Body of pancreas (tissue), 4 donors: ENCODE measurements around the gene GPRASP3. TPM values are rescaled to one million over a fixed set of nuclear protein-coding genes. Genes with fewer than 3 reads are reported as not detected.

ENCODE experiments used
- ATAC-seq: fragments of 150-250 bp; one replicate; pipeline ENCODE4 v1.9.1; 2016
- DNase-seq, 4 donors: peaks; one replicate each; pipeline ENCODE4 v3.0.0-alpha.2; 2019
- H3K27ac ChIP-seq, 4 donors: fragments of 200-600 bp; sonication (generic); 1 replicate in 3 of 4; 2 replicates in 1 of 4; pipeline versions ENCODE4 v1.5.1 to v1.6.1; 2016 to 2019; ENCODE audit warnings: mild to moderate bottlenecking in 1 of 4, mixed read lengths in 1 of 4, moderate library complexity in 1 of 4
- H3K27me3 ChIP-seq, 2 donors: fragments of 200-600 bp; sonication (generic); one replicate each; pipeline ENCODE4 v1.6.0; 2016; ENCODE audit warnings: mild to moderate bottlenecking in 1 of 2
- H3K36me3 ChIP-seq, 2 donors: fragments of 200-600 bp; sonication (generic); replicated peaks in 1 of 2; 2 replicates each; pipeline ENCODE4 v1.5.1; 2016; ENCODE audit warnings: low read depth in 2 of 2; ENCODE audit not compliant: insufficient read depth in 1 of 2
- H3K4me1 ChIP-seq: fragments of 200-600 bp; sonication (generic); one replicate; pipeline ENCODE4 v1.6.0; 2016
- H3K4me3 ChIP-seq, 2 donors: fragments of 200-600 bp; sonication (generic); 1 replicate in 1 of 2; 2 replicates in 1 of 2; pipeline ENCODE4 v1.5.1; 2016 to 2019
- H3K9me3 ChIP-seq, 3 donors: fragments of 200-600 bp; sonication (generic); 1 replicate in 2 of 3; 2 replicates in 1 of 3; pipeline ENCODE4 v1.5.1; 2016
- POLR2A ChIP-seq, 3 donors: fragments of 450-650 bp; IDR thresholded peaks; one replicate each; pipeline ENCODE4 v1.6.1; 2016; ENCODE audit warnings: antibody characterized with exemption in 3 of 3, mild to moderate bottlenecking in 2 of 3
- WGBS, 2 donors: methylation state at CpG; one replicate each; pipeline ENCODE4 v1.1.5; 2017; 5-methylcytosine and 5-hydroxymethylcytosine counted together
- intact Hi-C: fragments of 100-400 bp; cut with DNase I; formaldehyde crosslinking; loops from one replicate; pipeline ENCODE4 v1.15.1; 2023
- small RNA-seq: library from RNA; depleted of rRNA; stranded (forward); fragments of <200 nt; gene quantifications from one replicate; pipeline ENCODE3, GENCODE V24; 2016
- total RNA-seq, 2 donors: library from RNA; depleted of rRNA; stranded (reverse); fragments of >200 nt; gene quantifications; one replicate each; pipeline ENCODE4 v1.1.0, GENCODE V29; 2016
- TF ChIP-seq, protein P1 (sequence below), 7 experiments: fragments of 450-650 bp in 4 of 7; fragments of 200-600 bp in 3 of 7; sonication (generic) in 3 of 7; IDR thresholded peaks; one replicate each; pipeline ENCODE4 v1.5.1; 2016 to 2019; ENCODE audit warnings: antibody characterized with exemption in 7 of 7

The GPRASP3 gene
- total RNA-seq, 2 donors from 2014 or later: 0.99 to 3.6 TPM

DNA sequence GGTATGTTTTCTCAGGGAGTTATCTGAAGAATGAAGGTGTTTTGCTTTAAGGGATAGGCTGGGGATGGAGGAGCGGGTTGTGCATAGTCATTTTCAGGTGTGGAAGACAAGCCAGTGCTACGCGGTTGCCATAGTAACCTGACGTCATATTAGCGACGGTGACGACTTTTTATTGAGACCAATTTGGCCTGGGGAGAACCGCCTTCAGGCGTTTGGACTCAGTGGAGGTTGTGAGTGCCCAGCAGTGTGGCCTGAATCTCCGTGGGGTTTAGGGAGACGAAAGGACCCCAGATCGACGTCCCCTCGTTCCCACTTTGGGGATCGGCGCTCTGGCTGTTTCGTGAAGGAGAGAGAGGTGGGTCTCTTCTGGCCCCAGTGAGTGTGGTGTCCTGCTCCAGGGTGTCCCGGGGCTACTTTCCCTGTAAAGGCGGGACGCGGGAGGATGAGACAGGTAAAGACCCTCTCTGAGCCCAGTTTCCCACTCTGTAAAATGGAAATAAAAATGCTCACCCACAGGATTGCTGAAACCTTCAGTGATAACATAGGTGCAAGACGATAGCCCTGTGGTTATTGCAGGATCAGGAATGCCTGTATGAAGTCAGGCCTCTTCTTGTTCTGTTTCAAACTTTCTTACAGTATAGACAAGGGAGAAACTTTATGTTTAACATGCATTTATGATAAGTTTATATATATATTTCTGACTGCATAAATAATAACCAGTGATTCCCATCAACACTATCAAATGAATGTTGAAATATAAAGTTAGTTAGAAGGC, 48.6 kb downstream of the GPRASP3 start:
- Histone ChIP-seq H3K36me3 (no peaks in the 10 kb centered on the region), H3K4me1 (no peaks in the 10 kb centered on the region), H3K4me3 (peak overlapping the region in 1 of 2 donors; percentile 45), H3K9me3 (no peaks in the 10 kb centered on the region), H3K27me3 (no peaks in the 10 kb centered on the region), H3K27ac (peak overlapping the region; percentile 19 to 72 (median 52))
- ATAC-seq (peak; percentile 99), DNase-seq (peak; percentile 86 to 91 (median 88))
- 0% methylated on average over 1 to 22 of the region's 22 CpGs for WGBS, 2 donors
- TF ChIP-seq, protein P1, sequence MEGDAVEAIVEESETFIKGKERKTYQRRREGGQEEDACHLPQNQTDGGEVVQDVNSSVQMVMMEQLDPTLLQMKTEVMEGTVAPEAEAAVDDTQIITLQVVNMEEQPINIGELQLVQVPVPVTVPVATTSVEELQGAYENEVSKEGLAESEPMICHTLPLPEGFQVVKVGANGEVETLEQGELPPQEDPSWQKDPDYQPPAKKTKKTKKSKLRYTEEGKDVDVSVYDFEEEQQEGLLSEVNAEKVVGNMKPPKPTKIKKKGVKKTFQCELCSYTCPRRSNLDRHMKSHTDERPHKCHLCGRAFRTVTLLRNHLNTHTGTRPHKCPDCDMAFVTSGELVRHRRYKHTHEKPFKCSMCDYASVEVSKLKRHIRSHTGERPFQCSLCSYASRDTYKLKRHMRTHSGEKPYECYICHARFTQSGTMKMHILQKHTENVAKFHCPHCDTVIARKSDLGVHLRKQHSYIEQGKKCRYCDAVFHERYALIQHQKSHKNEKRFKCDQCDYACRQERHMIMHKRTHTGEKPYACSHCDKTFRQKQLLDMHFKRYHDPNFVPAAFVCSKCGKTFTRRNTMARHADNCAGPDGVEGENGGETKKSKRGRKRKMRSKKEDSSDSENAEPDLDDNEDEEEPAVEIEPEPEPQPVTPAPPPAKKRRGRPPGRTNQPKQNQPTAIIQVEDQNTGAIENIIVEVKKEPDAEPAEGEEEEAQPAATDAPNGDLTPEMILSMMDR (IDR thresholded peaks at IDR 0.05): no peak
- TF ChIP-seq POLR2A (IDR thresholded peaks at IDR 0.05): peak in 2 of 3 donors; percentile 62 to 74
- intact Hi-C loops: no loop called here

Small RNA genes lying within 50 kb of the gene (small RNA-seq; reads per million reads assigned to genes)
- not detected for gene RNU6-589P

Other genes starting within 250 kb of the GPRASP3 start
- gene TCP11X2, start 248.9 kb upstream of the GPRASP3 start, total RNA-seq: not detected
- gene TMSB15A, start 204.0 kb upstream of the GPRASP3 start, total RNA-seq: not detected
- 1 to 10 TPM; 4.6 to 8.8 TPM for gene ARMCX5, start 121.2 kb upstream of the GPRASP3 start, total RNA-seq
- gene GPRASP1, start 69.3 kb upstream of the GPRASP3 start, total RNA-seq: 1 to 10 TPM; 4.3 to 9.1 TPM
- gene GPRASP2, start 8.3 kb upstream of the GPRASP3 start, total RNA-seq: 1 to 10 TPM; 6.2 to 7.3 TPM
- 1 to 10 TPM; 1.3 to 8.2 TPM for gene RAB40AL, start 216.5 kb downstream of the GPRASP3 start, total RNA-seq